Measurements from ENCODE around the gene MMD. TPM values are rescaled to one million over a fixed set of nuclear protein-coding genes. Genes with fewer than 3 reads are reported as not detected.
A peak's percentile ranks its signal among the peaks of the same experiment; 100 is the strongest.

MMD gene
- total RNA-seq, 4 donors from 2014 or later, result 4.6 to 25.7 (median 11.3) TPM

GRCh38 chr17:55454906-55455474 lies 33.4 kb upstream of the MMD start:
- ATAC-seq, result peak; percentile 72 to 73
- H3K4me1 ChIP-seq, result peaks cover 4 to 19% of the 10 kb centered on the region in 2 donors
- no peak for TF ChIP-seq POLR2A (IDR thresholded peaks at IDR 0.05)
- no peak for TF ChIP-seq CTCF (IDR thresholded peaks at IDR 0.05 in 4 of 5, conservative IDR thresholded peaks at IDR 0.05 in 1 of 5)

GRCh38 chr17:55453839-55454557 lies 32.4 kb upstream of the MMD start:
- in situ Hi-C loops (cut with MboI; ENCODE audit: low sequenced_read_pairs in 4 of 4) (no loop called here), intact Hi-C loops (cut with DNase I; ENCODE audit: low total_unique reads) (no loop called here)
- DNase-seq (no peak), ATAC-seq (no peak)
- Histone ChIP-seq H3K36me3 (no peaks in the 10 kb centered on the region), H3K27ac (peak overlapping the region in 1 of 4 donors; percentile 53), H3K4me1 (peaks cover 8 to 19% of the 10 kb centered on the region in 2 donors), H3K27me3 (no peaks in the 10 kb centered on the region), H3K4me3 (no peak overlapping the region), H3K9me3 (no peaks in the 10 kb centered on the region)
- no peak for TF ChIP-seq CTCF (IDR thresholded peaks at IDR 0.05 in 4 of 5, conservative IDR thresholded peaks at IDR 0.05 in 1 of 5)
- TF ChIP-seq POLR2A (IDR thresholded peaks at IDR 0.05), result no peak

More at GRCh38 chr17:55454906-55455474, 33.4 kb upstream of the MMD start:
- intact Hi-C loops (cut with DNase I; ENCODE audit: low total_unique reads) (loop anchor here (1.0 kb wide), 1 partner anchor 328 kb away; no protein-coding TSS in a partner anchor), in situ Hi-C loops (cut with MboI; ENCODE audit: low sequenced_read_pairs in 4 of 4) (no loop called here)
- Histone ChIP-seq H3K9me3 (no peaks in the 10 kb centered on the region), H3K36me3 (no peaks in the 10 kb centered on the region), H3K27ac (peak overlapping the region in 3 of 4 donors; percentile 13 to 61 (median 53)), H3K27me3 (no peaks in the 10 kb centered on the region), H3K4me3 (no peak overlapping the region)
- DNase-seq, result no peak

GRCh38 chr17:55452139-55452790 lies 30.6 kb upstream of the MMD start:
- DNase-seq, result peak; percentile 25 to 38
- peak; percentile 64 to 75 for ATAC-seq
- Histone ChIP-seq H3K9me3 (no peaks in the 10 kb centered on the region), H3K4me3 (no peak overlapping the region), H3K4me1 (peaks cover 12 to 19% of the 10 kb centered on the region in 2 donors), H3K27ac (peak overlapping the region in 3 of 4 donors; percentile 53 to 72 (median 66)), H3K27me3 (no peaks in the 10 kb centered on the region), H3K36me3 (no peaks in the 10 kb centered on the region)
- TF ChIP-seq CTCF (IDR thresholded peaks at IDR 0.05 in 4 of 5, conservative IDR thresholded peaks at IDR 0.05 in 1 of 5), result no peak
- no peak for TF ChIP-seq POLR2A (IDR thresholded peaks at IDR 0.05)
- in situ Hi-C loops (cut with MboI; ENCODE audit: low sequenced_read_pairs in 4 of 4), result no loop called here
- intact Hi-C loops (cut with DNase I; ENCODE audit: low total_unique reads), result loop anchor here (1.0 kb wide), 1 partner anchor 30 kb away; no protein-coding TSS in a partner anchor

GRCh38 chr17:55451758-55452138 lies 30.1 kb upstream of the MMD start:
- ATAC-seq (no peak), DNase-seq (no peak)
- Histone ChIP-seq H3K27me3 (no peaks in the 10 kb centered on the region), H3K36me3 (no peaks in the 10 kb centered on the region), H3K9me3 (no peaks in the 10 kb centered on the region), H3K27ac (peak overlapping the region in 2 of 4 donors; percentile 53 to 72), H3K4me1 (peaks cover 12 to 19% of the 10 kb centered on the region in 2 donors), H3K4me3 (no peak overlapping the region)
- intact Hi-C loops (cut with DNase I; ENCODE audit: low total_unique reads) (loop anchor here (1.0 kb wide), 1 partner anchor 29 kb away; no protein-coding TSS in a partner anchor), in situ Hi-C loops (cut with MboI; ENCODE audit: low sequenced_read_pairs in 4 of 4) (no loop called here)
- TF ChIP-seq CTCF (IDR thresholded peaks at IDR 0.05 in 4 of 5, conservative IDR thresholded peaks at IDR 0.05 in 1 of 5) (no peak), POLR2A (IDR thresholded peaks at IDR 0.05) (no peak)
